Cardiac muscle cell (in vitro differentiated cells and primary cell): Measurements from ENCODE around the gene CNTN5. TPM values are rescaled to one million over a fixed set of nuclear protein-coding genes. Genes with fewer than 3 reads are reported as not detected.

Experiments used
- DNase-seq, 2 donors: peaks; one replicate each; pipeline versions ENCODE4 v3.0.0 to v3.0.0-alpha.2; 2010 to 2017; ENCODE audit warnings: low read depth in 1 of 2, low spot score in 1 of 2
- H3K27ac ChIP-seq: fragments of 200-600 bp; sonication (generic); 2 replicates; pipeline ENCODE4 v1.5.1; 2016
- H3K27me3 ChIP-seq: fragments of 200-600 bp; sonication (generic); 2 replicates; pipeline ENCODE4 v1.6.0; 2016; ENCODE audit warnings: control low read depth
- H3K36me3 ChIP-seq: fragments of 200-600 bp; sonication (generic); 2 replicates; pipeline ENCODE4 v1.5.1; 2016; ENCODE audit warnings: control low read depth
- H3K4me1 ChIP-seq: fragments of 200-600 bp; sonication (generic); 2 replicates; pipeline ENCODE4 v1.8.1; 2017; ENCODE audit warnings: low read depth, mild to moderate bottlenecking, mixed run types
- H3K4me3 ChIP-seq: fragments of 200-600 bp; sonication (generic); 2 replicates; pipeline ENCODE4 v1.5.1; 2016; ENCODE audit warnings: mild to moderate bottlenecking
- H3K9me3 ChIP-seq: fragments of 200-600 bp; sonication (generic); 2 replicates; pipeline ENCODE4 v1.5.1; 2017; ENCODE audit warnings: low read depth, mild to moderate bottlenecking, control low read depth
- polyA plus RNA-seq: library from polyadenylated mRNA; unstranded; fragments of >200 nt; fragmentation: Nextera tagmentation; extraction: Ambion mirVana; gene quantifications from 2 replicates; pipeline ENCODE4 v1.2.1, GENCODE V29; 2016
- total RNA-seq: library from RNA; depleted of rRNA; stranded (reverse); fragments of >200 nt; gene quantifications from 2 replicates; pipeline ENCODE4 v1.2.3, GENCODE V29; 2016
- TF ChIP-seq, protein P1 (sequence below): IDR thresholded peaks from 2 replicates; pipeline ENCODE4 v1.5.1; 2012; ENCODE audit warnings: low read depth, mild to moderate bottlenecking, low read length

CNTN5 gene
- total and polyA plus RNA-seq, 2 experiments from 2014 or later = 30.0 to 41.3 TPM

DNA sequence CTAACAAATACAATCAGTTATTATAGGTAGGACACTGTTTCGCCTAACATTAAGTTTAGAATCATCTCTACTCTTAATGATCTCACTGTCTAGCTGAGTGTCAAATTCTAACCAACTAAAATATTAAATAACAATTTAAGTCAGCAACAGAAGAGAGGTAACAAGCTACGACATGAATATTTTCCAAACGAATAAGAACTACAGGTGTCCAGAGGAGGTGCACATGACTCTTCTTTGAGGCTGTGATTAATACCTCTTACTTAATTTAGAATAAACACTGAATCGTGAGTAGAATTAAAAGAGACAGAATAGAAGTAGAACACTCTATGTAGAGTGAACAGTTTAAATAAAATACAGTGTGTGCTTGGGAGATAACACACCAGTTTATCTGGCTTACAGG is 1047.4 kb downstream of the CNTN5 start:
- no peak for DNase-seq
- Histone ChIP-seq H3K4me3 (no peak overlapping the region), H3K4me1 (no peaks in the 10 kb centered on the region), H3K27ac (no peak overlapping the region), H3K27me3 (no peaks in the 10 kb centered on the region), H3K9me3 (no peaks in the 10 kb centered on the region), H3K36me3 (no peaks in the 10 kb centered on the region)
- TF ChIP-seq, protein P1, sequence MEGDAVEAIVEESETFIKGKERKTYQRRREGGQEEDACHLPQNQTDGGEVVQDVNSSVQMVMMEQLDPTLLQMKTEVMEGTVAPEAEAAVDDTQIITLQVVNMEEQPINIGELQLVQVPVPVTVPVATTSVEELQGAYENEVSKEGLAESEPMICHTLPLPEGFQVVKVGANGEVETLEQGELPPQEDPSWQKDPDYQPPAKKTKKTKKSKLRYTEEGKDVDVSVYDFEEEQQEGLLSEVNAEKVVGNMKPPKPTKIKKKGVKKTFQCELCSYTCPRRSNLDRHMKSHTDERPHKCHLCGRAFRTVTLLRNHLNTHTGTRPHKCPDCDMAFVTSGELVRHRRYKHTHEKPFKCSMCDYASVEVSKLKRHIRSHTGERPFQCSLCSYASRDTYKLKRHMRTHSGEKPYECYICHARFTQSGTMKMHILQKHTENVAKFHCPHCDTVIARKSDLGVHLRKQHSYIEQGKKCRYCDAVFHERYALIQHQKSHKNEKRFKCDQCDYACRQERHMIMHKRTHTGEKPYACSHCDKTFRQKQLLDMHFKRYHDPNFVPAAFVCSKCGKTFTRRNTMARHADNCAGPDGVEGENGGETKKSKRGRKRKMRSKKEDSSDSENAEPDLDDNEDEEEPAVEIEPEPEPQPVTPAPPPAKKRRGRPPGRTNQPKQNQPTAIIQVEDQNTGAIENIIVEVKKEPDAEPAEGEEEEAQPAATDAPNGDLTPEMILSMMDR = no peak

DNA sequence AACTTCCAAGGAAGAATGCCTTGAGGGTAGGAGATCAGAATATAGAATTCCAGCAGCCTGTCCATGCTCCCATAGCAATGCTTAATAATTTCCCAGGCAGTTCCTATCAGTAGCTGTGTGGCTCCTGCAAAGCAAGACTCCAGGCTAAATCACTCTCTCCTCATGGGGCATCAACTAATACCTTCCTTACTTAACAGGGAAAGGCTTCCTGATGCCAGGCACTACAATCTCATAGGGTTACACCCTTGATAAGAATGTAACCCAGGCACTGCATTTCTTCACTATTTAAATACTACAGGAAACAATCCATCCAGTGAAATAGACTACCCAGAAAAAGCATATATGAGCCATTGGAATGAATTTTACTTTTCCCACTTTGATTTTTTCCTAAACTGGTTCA is 1051.4 kb downstream of the CNTN5 start:
- Histone ChIP-seq H3K36me3 (no peaks in the 10 kb centered on the region), H3K27me3 (no peaks in the 10 kb centered on the region), H3K9me3 (no peaks in the 10 kb centered on the region), H3K27ac (no peak overlapping the region), H3K4me3 (no peak overlapping the region), H3K4me1 (no peaks in the 10 kb centered on the region)
- DNase-seq = no peak
- TF ChIP-seq, protein P1 = no peak

DNA sequence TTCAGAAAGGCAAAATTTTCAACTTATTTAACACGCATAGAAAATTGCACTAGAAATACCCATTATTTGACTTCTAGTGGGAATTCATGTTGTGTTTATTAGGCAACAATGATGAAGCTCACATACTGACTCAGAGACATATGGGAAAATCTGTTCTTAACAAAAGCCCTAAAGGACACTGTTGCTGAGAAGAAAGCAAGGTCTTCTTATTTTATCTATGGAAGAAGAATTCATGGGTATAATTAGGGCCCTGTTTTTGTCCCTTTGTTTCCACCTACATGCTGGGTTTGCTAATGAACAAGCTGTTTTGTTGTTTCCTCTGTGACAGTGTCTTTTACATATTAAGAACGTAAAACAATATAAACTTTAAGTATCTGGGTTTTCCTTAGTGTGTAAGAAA is 1059.6 kb downstream of the CNTN5 start:
- Histone ChIP-seq H3K27me3 (no peaks in the 10 kb centered on the region), H3K36me3 (no peaks in the 10 kb centered on the region), H3K4me1 (no peaks in the 10 kb centered on the region), H3K9me3 (no peaks in the 10 kb centered on the region), H3K27ac (no peak overlapping the region), H3K4me3 (no peak overlapping the region)
- no peak for DNase-seq
- TF ChIP-seq, protein P1 = no peak

DNA sequence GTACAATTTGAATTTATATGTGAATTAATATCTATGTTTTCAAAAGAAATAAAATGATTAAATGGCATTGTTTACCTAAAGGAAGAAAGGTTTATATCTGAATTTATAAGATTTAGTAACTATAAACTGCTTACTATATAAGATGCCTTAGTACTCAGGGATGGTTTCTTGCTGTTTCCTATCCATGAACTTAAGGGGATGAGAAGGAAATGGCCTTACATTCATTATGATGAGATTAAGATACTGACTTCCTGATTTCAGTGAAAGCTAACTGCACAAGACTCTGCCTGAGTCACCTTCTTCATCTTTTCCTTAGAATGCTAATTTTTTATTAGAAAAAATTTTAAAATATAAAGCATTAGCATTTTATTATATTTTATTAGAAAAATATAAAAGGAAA is 1060.1 kb downstream of the CNTN5 start:
- no peaks in the 10 kb centered on the region for H3K4me1 ChIP-seq
- no peaks in the 10 kb centered on the region for H3K36me3 ChIP-seq
- TF ChIP-seq, protein P1 = no peak
- DNase-seq = no peak
- no peak overlapping the region for H3K4me3 ChIP-seq
- H3K27me3 ChIP-seq = no peaks in the 10 kb centered on the region
- no peaks in the 10 kb centered on the region for H3K9me3 ChIP-seq
- no peak overlapping the region for H3K27ac ChIP-seq

DNA sequence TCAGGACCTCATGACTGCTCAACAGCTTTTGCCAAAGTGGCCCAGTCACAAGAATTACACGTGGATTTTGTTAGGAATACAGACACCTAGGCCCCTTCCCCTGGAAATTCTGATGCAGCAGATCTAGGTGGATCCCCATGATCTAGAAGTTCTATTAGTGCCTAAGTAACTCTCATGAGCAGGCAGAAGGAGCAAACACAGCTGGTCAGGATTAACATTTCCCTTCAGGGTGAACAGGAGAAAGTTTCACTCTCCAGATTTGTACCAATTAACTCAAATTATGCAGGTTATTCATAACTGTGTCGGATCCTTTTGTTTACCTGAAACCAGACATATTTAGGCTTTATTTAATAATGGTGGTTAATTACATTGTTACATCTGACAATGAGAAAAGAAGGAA is 1072.9 kb downstream of the CNTN5 start:
- no peaks in the 10 kb centered on the region for H3K9me3 ChIP-seq
- peaks cover 5% of the 10 kb centered on the region for H3K4me1 ChIP-seq
- no peak overlapping the region for H3K4me3 ChIP-seq
- TF ChIP-seq, protein P1 = no peak
- H3K36me3 ChIP-seq = no peaks in the 10 kb centered on the region
- no peak overlapping the region for H3K27ac ChIP-seq
- no peak for DNase-seq
- no peaks in the 10 kb centered on the region for H3K27me3 ChIP-seq
